Kidney tubule cell (primary cell): ENCODE measurements around the gene LYG2.
"Not testable (repeated sequence)": the region's sequence is repeated elsewhere in the genome, so short reads cannot be mapped to it uniquely, and the experiment has no call there.

Experiments
- DNase-seq: peaks from one replicate; pipeline ENCODE4 v3.0.0-alpha.2; 2018; ENCODE audit warnings: low spot score

LYG2 gene, protein sequence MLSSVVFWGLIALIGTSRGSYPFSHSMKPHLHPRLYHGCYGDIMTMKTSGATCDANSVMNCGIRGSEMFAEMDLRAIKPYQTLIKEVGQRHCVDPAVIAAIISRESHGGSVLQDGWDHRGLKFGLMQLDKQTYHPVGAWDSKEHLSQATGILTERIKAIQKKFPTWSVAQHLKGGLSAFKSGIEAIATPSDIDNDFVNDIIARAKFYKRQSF

GRCh38 chr2:99255491-99256318 is at the start of gene LYG2:
LYG2 (minus strand) TSS chr2:99255666; CDS start chr2:99254260, 1,406 bp downstream.
- DNase-seq: peak; percentile 26

DNA sequence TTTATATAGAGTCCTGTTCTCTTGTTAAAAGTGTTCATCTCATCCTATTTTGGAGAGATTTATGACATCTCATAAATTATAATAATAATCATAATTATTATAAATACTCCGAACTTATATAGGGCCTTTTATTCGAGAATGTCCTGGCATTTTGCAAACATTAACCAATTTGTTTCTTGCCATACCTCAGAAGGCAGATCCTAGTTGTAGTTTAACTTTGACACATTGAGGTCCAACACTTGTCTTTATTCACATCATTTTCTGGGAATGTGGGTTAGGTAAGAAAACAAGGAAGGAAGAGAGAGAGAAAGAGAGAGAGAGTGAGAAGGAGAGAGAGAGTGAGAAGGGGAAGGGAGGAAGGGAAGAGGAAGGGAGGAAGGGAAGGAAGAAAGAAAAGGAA is 45.6 kb upstream of the LYG2 start, which contains the start of gene LYG1:
TSS of gene LYG1 (minus strand) at position 101 of the 400 bp plus-strand sequence. CDS start 5,527 bp downstream, outside the sequence.
- DNase-seq: not testable (repeated sequence)

- DNase-seq: no peak
Observed at GRCh38 chr2:99299580-99299979, 44.1 kb upstream of the LYG2 start.

DNA sequence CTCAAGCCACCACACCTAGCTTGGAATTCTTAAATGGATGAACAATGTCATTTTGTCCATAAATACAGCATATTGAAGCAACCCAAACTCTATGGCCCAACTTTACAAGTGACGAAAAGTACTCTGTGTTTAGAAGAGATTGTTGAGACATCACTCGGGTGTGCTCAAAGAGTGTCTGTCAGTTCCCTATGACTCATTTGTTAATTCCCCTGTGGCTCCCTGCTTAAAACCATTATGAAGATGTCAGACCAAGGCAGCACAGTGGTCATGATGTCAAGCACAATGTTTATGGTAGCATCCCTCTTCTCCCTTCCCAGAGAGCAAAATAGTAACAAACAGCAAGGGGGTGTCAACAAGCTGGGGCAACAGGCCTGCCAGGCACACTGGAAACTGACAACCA is 42.5 kb upstream of the LYG2 start:
- DNase-seq: peak; percentile 23

DNA sequence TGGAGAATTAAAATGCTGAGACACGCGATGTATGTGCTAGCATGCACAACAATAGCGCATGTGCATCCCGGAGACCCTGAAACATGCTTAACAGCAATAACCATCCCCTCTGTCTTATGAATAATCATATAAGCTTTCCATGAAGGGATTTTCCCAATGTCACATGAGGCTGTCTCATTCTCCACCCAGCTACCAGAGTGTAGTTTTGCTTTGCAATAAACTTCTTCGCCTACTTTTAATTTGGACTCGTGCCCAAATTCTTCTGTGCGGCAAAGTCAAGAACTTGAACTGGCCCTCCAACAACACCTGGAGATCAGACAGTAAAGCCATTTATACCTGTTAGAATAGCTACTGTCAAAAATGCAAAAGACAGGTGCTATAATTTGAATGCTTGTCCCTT is 30.1 kb upstream of the LYG2 start:
- peak; percentile 84 for DNase-seq

GRCh38 chr2:99279969-99280695 is 24.7 kb upstream of the LYG2 start:
- DNase-seq: no peak

- peak; percentile 89 for DNase-seq
Observed at GRCh38 chr2:99278793-99279291, 23.4 kb upstream of the LYG2 start.

GRCh38 chr2:99278195-99278765 is 22.8 kb upstream of the LYG2 start:
- DNase-seq: not testable (repeated sequence)

DNA sequence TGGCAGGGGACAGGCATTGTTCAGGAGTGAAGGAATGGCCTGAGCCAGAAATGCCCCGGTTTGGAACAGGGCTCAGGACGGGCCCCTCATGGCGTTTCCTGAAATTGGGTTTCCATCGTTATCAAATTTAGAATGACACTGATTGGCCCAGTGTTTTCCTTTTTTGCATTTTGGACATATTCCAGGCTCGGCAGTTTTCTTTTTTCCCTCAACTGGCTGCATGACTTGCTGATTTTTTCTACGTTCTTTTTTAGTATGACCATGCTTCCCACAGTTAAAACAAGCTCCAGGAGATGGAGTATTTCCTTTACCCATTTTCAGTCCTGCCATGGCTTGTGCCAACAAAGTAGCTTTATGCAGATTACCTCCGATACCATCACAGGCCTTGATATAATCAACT is 20.4 kb upstream of the LYG2 start:
- DNase-seq: no peak

GRCh38 chr2:99261242-99261641 is 5.8 kb upstream of the LYG2 start:
- no peak for DNase-seq

DNA sequence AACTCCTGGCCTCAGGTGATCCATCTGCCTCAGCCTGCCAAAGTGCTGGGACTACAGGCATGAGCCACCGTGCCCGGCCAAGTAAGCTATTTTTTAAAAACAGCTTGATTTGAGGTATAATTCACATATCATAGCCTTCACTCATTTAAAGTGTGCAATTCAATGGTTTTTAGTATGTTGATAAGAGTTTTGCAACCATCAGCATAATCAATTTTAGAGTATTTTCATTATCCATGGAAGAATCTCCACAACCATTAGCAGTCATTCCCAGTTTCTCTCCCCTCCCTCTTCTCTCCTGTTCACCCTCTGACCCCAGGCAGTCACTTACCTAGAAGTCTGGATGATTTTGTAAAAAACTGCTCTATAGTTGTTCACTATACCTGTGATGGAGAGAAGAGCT is 4.7 kb upstream of the LYG2 start:
- no peak for DNase-seq

- DNase-seq: no peak
Observed at GRCh38 chr2:99259465-99259864, 4.0 kb upstream of the LYG2 start.

GRCh38 chr2:99256677-99257076 is 1.2 kb upstream of the LYG2 start:
- peak; percentile 89 for DNase-seq

DNA sequence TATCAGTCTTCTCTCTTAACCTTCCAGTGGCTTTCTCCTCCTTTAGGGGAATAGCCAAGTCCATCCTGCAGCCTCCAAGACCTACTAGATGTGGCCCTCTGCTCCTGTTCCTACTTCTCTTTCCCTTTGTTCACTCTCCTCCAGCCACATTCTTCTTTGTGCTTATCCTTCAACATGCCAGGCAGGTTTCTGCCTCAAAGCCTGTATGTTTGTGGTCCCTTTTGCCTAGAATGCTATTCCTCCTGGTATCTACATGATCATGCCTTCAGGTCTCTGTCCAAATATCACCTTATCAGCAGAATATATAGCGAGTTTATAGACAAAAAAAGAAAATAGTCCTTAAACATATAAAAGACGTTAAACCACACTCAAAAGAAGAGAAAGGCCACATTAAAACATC is 5.5 kb downstream of the LYG2 start:
- DNase-seq: no peak

DNA sequence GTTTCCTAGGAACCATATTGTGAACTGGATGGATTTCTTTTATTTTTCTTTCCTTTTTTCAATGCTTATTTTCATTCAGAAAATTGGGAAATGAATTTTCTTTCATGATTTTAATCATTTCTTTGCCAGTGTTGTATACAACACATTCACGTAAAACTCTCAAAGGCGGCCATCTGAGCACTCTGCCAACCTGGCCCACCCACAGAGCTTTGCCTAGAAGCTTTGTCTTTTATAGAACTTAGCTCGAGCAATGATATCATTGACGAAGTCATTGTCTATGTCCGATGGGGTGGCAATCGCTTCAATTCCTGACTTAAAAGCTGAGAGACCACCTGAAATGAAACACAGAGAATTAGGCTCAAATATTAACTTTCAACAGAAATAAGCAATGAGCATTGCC is 13.3 kb downstream of the LYG2 start:
- DNase-seq: no peak

DNA sequence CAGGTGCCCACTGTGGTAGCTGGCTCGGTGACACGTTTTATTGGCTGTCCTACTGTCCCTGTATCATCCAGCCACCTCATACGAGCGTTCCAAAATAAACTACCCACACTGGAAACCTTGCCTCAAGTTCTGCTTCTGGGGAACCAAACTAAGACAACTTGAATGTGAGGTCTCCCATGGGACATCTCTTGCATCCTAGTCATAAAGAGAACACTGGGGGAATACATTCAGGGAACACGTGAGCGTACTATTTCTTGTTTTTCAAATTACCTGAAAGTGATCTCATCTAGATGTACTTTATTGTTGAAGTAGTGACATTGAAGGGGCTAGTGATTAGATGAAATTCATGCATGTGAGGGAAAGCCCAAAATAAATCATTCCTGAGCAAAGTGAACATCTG is 15.0 kb downstream of the LYG2 start:
- DNase-seq: no peak

DNA sequence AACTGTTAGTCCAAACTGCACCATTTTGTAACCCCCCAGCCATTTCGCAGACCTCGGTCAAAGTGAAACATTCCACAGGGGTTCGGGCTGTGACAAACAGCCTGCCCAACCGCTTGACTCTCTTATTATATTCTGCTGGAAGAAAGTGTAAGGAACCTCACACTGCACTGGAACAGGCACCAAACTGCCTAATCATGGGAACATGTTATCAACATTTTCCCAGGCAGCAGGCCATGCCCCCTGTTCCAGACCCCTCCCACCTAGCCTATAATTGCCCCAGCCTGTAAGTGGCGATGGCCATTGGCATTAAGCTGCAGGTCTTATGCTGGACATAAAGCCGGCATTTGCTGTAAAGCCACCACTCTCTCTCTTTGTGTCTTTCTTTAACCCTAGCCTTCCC is 16.9 kb downstream of the LYG2 start:
- no peak for DNase-seq

DNA sequence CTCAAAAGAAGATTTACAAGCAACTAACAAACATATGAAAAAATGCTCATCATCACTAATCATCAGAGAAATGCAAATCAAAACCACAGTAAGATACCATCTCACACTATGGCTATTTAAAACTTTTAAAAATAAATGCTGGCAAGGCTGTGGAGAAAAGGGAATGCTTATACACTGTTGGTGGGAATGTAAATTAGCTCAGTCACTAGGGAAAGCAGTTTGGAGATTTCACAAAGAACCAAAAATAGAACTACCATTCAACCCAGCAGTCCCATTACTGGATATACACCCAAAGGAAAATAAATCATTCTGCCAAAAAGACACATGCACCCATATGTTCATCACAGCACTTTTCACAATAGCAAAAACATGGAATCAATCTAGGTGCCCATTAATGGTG is 22.3 kb downstream of the LYG2 start:
- DNase-seq: not testable (repeated sequence)

DNA sequence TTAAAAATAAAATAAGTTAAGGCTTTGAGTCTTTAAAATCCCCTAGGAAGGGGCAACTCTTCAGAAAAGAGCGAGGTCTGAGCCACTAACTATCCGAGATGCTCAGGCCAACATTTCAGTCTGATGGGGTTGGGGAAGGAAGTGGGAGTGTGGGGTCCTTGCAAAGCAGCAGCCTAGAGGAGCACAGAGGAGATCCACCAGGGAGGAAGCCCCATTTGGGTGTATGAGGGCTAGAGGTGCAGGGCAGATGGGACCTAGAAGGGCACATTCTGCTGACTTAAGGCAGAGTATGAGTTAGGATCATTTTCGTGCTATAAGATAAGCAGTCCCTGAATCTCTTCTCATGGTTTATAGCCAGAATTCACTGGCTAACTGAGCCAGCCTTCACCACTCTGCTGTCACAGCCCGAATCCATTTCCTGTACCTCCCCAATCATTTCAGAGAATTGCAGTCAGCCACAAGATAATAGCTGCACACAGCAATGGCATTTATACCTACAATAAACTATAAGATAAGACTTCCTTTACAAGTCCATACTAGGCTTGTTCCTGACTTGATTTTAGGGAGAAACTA is 37.5 kb downstream of the LYG2 start:
- DNase-seq: no peak

DNA sequence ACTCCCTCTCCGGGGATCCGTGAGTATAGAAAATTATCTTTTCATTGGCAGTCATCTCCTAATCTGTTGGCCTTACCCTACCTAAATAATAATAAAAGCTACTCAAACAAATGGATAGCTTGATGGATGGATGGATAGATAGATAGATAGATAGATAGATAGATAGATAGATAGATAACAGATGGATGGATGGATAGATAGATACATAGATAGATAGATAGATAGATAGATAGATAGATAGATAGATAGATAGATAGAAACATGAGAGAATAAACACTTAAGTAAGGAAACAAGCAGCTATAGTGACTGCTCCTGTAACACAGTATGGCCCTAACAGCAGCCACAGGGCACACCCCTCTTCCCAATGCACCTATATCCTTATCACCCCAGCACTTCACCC is 39.4 kb downstream of the LYG2 start:
- DNase-seq: no peak

- no peak for DNase-seq
Observed at GRCh38 chr2:99205491-99205890, 50.0 kb downstream of the LYG2 start.
